Renal pelvis (tissue), 12 donors: ENCODE data around the gene CXorf65. TPM values are rescaled to one million over a fixed set of nuclear protein-coding genes. Genes with fewer than 3 reads are reported as not detected.

Experiments used
- DNase-seq: peaks from one replicate; pipeline ENCODE4 v3.0.0-alpha.2; 2013
- long read RNA-seq, 16 experiments: transcript quantifications; one replicate each; lab custom pipeline, GENCODE V29; 2026
- polyA plus RNA-seq, 3 donors: library from polyadenylated mRNA; unstranded; fragments of 120-200 nt; gene quantifications; one replicate each; pipeline ENCODE4 v1.2.1, GENCODE V29; 2013; ENCODE audit not compliant: insufficient read length in 3 of 3

CXorf65 gene
- polyA plus RNA-seq = not detected
- long read RNA-seq, donor 1 = 0 reads
- long read RNA-seq, donor 2 = 0 reads
- long read RNA-seq, donor 3 = 0 reads
- long read RNA-seq, donor 4 = 0 reads
- long read RNA-seq, donor 5 = 0 reads
- long read RNA-seq, donor 6 = 0 reads
- long read RNA-seq, donor 7 = 0 reads
- long read RNA-seq, donor 8 = 0 reads
- long read RNA-seq, donor 9 = 0 reads
- long read RNA-seq, donor 10 = 0 reads
- long read RNA-seq, donor 11 = 0 reads
- long read RNA-seq, donor 12 = 0 reads
- long read RNA-seq, donor 13 = 0 reads
- long read RNA-seq, donor 14 = 0 reads
- long read RNA-seq, donor 15 = 0 reads
- long read RNA-seq, donor 16 = 0 reads

- no peak for DNase-seq
These were observed at the start of gene CXorf65 for GRCh38 chrX:71106427-71106826. TSS of gene CXorf65 (minus strand) at chrX:71106740. CDS start at chrX:71106556, 184 bp downstream.

- DNase-seq = no peak
These were observed 48.1 kb upstream of the CXorf65 start for GRCh38 chrX:71154641-71155040.

GRCh38 chrX:71154196-71154595, 47.7 kb upstream of the CXorf65 start:
- no peak for DNase-seq

GRCh38 chrX:71151366-71151765, 44.8 kb upstream of the CXorf65 start:
- no peak for DNase-seq

GRCh38 chrX:71148278-71148663, 41.7 kb upstream of the CXorf65 start:
- DNase-seq = no peak

GRCh38 chrX:71147496-71148277, 41.1 kb upstream of the CXorf65 start:
- no peak for DNase-seq

GRCh38 chrX:71144651-71145050, 38.1 kb upstream of the CXorf65 start, which contains the start of gene NLGN3:
TSS of gene NLGN3 (plus strand) at chrX:71144841. CDS start at chrX:71147750, 2,909 bp downstream.
- DNase-seq = no peak

- no peak for DNase-seq
These were observed 37.0 kb upstream of the CXorf65 start for GRCh38 chrX:71143508-71143907.

GRCh38 chrX:71140440-71140839, 33.9 kb upstream of the CXorf65 start:
- no peak for DNase-seq

GRCh38 chrX:71131510-71131909, 25.0 kb upstream of the CXorf65 start:
- DNase-seq = no peak

GRCh38 chrX:71128915-71129765, 22.6 kb upstream of the CXorf65 start:
- no peak for DNase-seq

- no peak for DNase-seq
These were observed 21.8 kb upstream of the CXorf65 start for GRCh38 chrX:71128166-71128833.

- no peak for DNase-seq
These were observed 12.5 kb upstream of the CXorf65 start for GRCh38 chrX:71118985-71119535.

- DNase-seq = peak; percentile 87
These were observed 11.8 kb upstream of the CXorf65 start, which contains the start of gene MED12 for GRCh38 chrX:71118032-71118984. TSS of gene MED12 (plus strand) at chrX:71118596. CDS start at chrX:71118755, 159 bp downstream.

- DNase-seq = no peak
These were observed 10.8 kb upstream of the CXorf65 start for GRCh38 chrX:71117358-71117757.

GRCh38 chrX:71111921-71112431, 5.4 kb upstream of the CXorf65 start:
- DNase-seq = no peak

GRCh38 chrX:71111141-71111843, 4.8 kb upstream of the CXorf65 start, which contains the start of gene IL2RG:
TSS of gene IL2RG (minus strand) at chrX:71111577. CDS start at chrX:71111539, 38 bp downstream.
- no peak for DNase-seq

GRCh38 chrX:71109051-71109450, 2.5 kb upstream of the CXorf65 start:
- no peak for DNase-seq
